HepG2 (cell line): ENCODE measurements around the gene RBM23. TPM values are rescaled to one million over a fixed set of nuclear protein-coding genes. Genes with fewer than 3 reads are reported as not detected.

Experiments used
- BORCS8-MEF2B ChIP-seq: sonication (generic); formaldehyde crosslinking; IDR thresholded peaks from 2 replicates; pipeline ENCODE4 v1.8.0; 2022; ENCODE audit warnings: mild to moderate bottlenecking, missing genetic modification reagents
- MBNL3 ChIP-seq: fragments of 250-450 bp; sonication (Bioruptor Pico); conservative IDR thresholded peaks from 2 replicates; pipeline ENCODE4 v1.8.0; 2022; ENCODE audit warnings: mild to moderate bottlenecking, inconsistent platforms
- POLR2G ChIP-seq: fragments of 200-400 bp; formaldehyde crosslinking; IDR thresholded peaks from 2 replicates; pipeline ENCODE4 v1.6.1; 2018; ENCODE audit warnings: mild to moderate bottlenecking, low read depth, low read length, moderate library complexity
- RAD51 ChIP-seq: fragments of 450-650 bp; IDR thresholded peaks from 2 replicates; pipeline ENCODE4 v1.6.1; 2016; ENCODE audit warnings: borderline replicate concordance
- RBFOX2 ChIP-seq: fragments of 200-400 bp; formaldehyde crosslinking; IDR thresholded peaks from 2 replicates; pipeline ENCODE4 v1.6.1; 2017; ENCODE audit warnings: low read depth, mild to moderate bottlenecking, low read length
- SOX13 ChIP-seq, 3 experiments: fragments of 450-650 bp in 1 of 3; sonication (generic) in 1 of 3; formaldehyde crosslinking in 1 of 3; IDR thresholded peaks in 2 of 3; conservative IDR thresholded peaks in 1 of 3; 2 replicates each; pipeline versions ENCODE4 v1.5.0 to v1.6.1; 2016 to 2020; ENCODE audit warnings: antibody characterized with exemption in 1 of 3, mild to moderate bottlenecking in 1 of 3, missing compliant biosample characterization in 1 of 3, missing genetic modification reagents in 1 of 3, moderate library complexity in 1 of 3
- U2AF1 ChIP-seq: fragments of 200-400 bp; formaldehyde crosslinking; optimal IDR thresholded peaks from 2 replicates; pipeline ENCODE3; 2017; ENCODE audit warnings: mild to moderate bottlenecking, low read depth, low read length
- ZC3H13 ChIP-seq: sonication (generic); formaldehyde crosslinking; IDR thresholded peaks from 2 replicates; pipeline ENCODE4 v1.8.1; 2023; ENCODE audit warnings: mild to moderate bottlenecking, missing genetic modification reagents, moderate library complexity
- ZNF124 ChIP-seq: sonication (generic); formaldehyde crosslinking; IDR thresholded peaks from 2 replicates; pipeline ENCODE4 v1.4.0; 2020; ENCODE audit warnings: missing genetic modification reagents
- ZNF274 ChIP-seq: sonication (generic); formaldehyde crosslinking; IDR thresholded peaks from 2 replicates; pipeline ENCODE4 v1.5.1; 2020; ENCODE audit warnings: mild to moderate bottlenecking, missing genetic modification reagents
- ZNF572 ChIP-seq: sonication (generic); formaldehyde crosslinking; IDR thresholded peaks from 2 replicates; pipeline ENCODE4 v1.5.1; 2020; ENCODE audit warnings: mild to moderate bottlenecking, missing genetic modification reagents
- ZNF768 ChIP-seq: sonication (generic); formaldehyde crosslinking; IDR thresholded peaks from 2 replicates; pipeline ENCODE4 v1.4.0; 2020; ENCODE audit warnings: missing genetic modification reagents
- polyA plus RNA-seq, 8 experiments: library from polyadenylated mRNA; depleted of rRNA in 3 of 8; stranded (reverse) in 7 of 8; unstranded in 1 of 8; fragments of >200 nt; fragmentation: Illumina TruSeq in 4 of 8; extraction: Trizol in 4 of 8; gene quantifications; 2 replicates each; pipeline versions ENCODE4 v1.2.1 to v1.2.3, GENCODE V29; 2011 to 2016; ENCODE audit warnings: low read depth in 4 of 8, missing spikeins in 1 of 8, mixed read lengths in 1 of 8; ENCODE audit not compliant: insufficient read depth in 1 of 8
- total RNA-seq, 5 experiments: library from RNA; depleted of rRNA; stranded (reverse); fragments of >200 nt; fragmentation: Illumina TruSeq; extraction: Trizol; gene quantifications; 2 replicates each; pipeline ENCODE4 v1.2.3, GENCODE V29; 2016; ENCODE audit warnings: low read depth in 1 of 5
- TF ChIP-seq, protein P1 (sequence below): sonication (generic); formaldehyde crosslinking; conservative IDR thresholded peaks from 2 replicates; pipeline ENCODE4 v1.4.0; 2020; ENCODE audit warnings: mild to moderate bottlenecking, missing genetic modification reagents, moderate library complexity
- TF ChIP-seq, protein P2 (sequence below): sonication (generic); formaldehyde crosslinking; conservative IDR thresholded peaks from 2 replicates; pipeline ENCODE4 v1.5.0; 2020; ENCODE audit warnings: missing genetic modification reagents
- TF ChIP-seq, protein P3 (sequence below): sonication (generic); formaldehyde crosslinking; IDR thresholded peaks from 2 replicates; pipeline ENCODE4 v1.5.0; 2020; ENCODE audit warnings: mild to moderate bottlenecking, missing genetic modification reagents, borderline replicate concordance
- TF ChIP-seq, protein P4 (sequence below): sonication (generic); formaldehyde crosslinking; IDR thresholded peaks from 2 replicates; pipeline ENCODE4 v1.4.0; 2020; ENCODE audit warnings: mild to moderate bottlenecking, missing genetic modification reagents
- TF ChIP-seq, protein P5 (sequence below): sonication (generic); formaldehyde crosslinking; IDR thresholded peaks from 2 replicates; pipeline ENCODE4 v1.9.0; 2022; ENCODE audit warnings: low read depth, missing genetic modification reagents

The RBM23 gene
- total and polyA plus RNA-seq, 2 of the 13 experiments (the other 11 are each of a cell fraction or from before 2014, with no cell fraction given), result 1.5 to 2.1 TPM

DNA sequence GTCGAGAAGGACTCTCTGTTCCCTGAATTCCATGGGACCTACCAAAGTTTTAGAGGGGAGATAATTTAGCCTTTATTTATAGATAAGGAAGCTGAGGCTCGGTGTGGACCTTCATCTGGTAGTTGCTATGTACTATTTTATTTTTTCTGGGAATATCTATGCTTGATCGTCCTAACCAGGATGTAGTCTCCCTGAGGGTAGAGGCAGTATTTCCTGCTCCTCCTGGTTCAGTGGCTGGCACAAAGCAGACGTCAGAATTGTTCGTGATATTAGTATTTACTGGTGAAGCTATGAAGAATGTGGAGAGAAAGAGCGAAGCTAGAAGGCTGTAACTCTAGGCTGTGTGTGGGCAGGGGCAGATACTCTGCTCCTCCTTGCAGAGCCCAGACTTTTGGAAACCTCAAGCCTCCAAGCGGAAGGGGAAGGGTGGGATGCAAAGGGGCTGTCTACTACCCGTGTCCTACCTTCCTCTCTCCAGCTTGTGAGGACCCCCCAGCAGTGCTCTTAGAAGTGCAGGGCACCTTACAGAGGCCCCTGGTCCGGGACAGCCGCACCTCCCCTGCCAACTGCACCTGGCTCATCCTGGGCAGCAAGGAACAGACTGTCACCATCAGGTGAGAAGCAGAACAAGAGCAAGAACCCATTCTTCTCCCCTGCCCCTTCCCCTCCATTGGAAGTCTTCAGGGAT is 46.0 kb downstream of the RBM23 start (continued):
- TF ChIP-seq, protein P1, sequence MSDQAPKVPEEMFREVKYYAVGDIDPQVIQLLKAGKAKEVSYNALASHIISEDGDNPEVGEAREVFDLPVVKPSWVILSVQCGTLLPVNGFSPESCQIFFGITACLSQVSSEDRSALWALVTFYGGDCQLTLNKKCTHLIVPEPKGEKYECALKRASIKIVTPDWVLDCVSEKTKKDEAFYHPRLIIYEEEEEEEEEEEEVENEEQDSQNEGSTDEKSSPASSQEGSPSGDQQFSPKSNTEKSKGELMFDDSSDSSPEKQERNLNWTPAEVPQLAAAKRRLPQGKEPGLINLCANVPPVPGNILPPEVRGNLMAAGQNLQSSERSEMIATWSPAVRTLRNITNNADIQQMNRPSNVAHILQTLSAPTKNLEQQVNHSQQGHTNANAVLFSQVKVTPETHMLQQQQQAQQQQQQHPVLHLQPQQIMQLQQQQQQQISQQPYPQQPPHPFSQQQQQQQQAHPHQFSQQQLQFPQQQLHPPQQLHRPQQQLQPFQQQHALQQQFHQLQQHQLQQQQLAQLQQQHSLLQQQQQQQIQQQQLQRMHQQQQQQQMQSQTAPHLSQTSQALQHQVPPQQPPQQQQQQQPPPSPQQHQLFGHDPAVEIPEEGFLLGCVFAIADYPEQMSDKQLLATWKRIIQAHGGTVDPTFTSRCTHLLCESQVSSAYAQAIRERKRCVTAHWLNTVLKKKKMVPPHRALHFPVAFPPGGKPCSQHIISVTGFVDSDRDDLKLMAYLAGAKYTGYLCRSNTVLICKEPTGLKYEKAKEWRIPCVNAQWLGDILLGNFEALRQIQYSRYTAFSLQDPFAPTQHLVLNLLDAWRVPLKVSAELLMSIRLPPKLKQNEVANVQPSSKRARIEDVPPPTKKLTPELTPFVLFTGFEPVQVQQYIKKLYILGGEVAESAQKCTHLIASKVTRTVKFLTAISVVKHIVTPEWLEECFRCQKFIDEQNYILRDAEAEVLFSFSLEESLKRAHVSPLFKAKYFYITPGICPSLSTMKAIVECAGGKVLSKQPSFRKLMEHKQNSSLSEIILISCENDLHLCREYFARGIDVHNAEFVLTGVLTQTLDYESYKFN (CRISPR knock-in tag), result 0 out of 2 replicates have a peak, but pooled peaks have one; percentile 2
- TF ChIP-seq SOX13 (IDR thresholded peaks at IDR 0.05) (peak; percentile 54; the same call in 1 of the 2 replicates), SOX13 (CRISPR knock-in tag; conservative IDR thresholded peaks at IDR 0.05 in 1 of 2, IDR thresholded peaks at IDR 0.05 in 1 of 2) (no peak), POLR2G (no peak; the same call in 1 of the 2 replicates), RBFOX2 (no peak), ZNF572 (peak; percentile 43; the same call in 1 of the 2 replicates), ZNF274 (CRISPR knock-in tag) (0 out of 2 replicates have a peak, but pooled peaks have one; percentile 20), RAD51 (no peak), MBNL3 (CRISPR knock-in tag) (peak; percentile 45; the same call in 1 of the 2 replicates), BORCS8-MEF2B (peak; percentile 18; the same call in 1 of the 2 replicates), ZC3H13 (CRISPR knock-in tag) (0 out of 2 replicates have a peak, but pooled peaks have one; percentile 60), ZNF768 (CRISPR knock-in tag) (peak; percentile 38; the same call in 1 of the 2 replicates), U2AF1 (peak; percentile 26), ZNF124 (peak; percentile 11; the same call in 1 of the 2 replicates)
- TF ChIP-seq, protein P2, sequence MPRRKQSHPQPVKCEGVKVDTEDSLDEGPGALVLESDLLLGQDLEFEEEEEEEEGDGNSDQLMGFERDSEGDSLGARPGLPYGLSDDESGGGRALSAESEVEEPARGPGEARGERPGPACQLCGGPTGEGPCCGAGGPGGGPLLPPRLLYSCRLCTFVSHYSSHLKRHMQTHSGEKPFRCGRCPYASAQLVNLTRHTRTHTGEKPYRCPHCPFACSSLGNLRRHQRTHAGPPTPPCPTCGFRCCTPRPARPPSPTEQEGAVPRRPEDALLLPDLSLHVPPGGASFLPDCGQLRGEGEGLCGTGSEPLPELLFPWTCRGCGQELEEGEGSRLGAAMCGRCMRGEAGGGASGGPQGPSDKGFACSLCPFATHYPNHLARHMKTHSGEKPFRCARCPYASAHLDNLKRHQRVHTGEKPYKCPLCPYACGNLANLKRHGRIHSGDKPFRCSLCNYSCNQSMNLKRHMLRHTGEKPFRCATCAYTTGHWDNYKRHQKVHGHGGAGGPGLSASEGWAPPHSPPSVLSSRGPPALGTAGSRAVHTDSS (CRISPR knock-in tag), result no peak
- TF ChIP-seq, protein P3, sequence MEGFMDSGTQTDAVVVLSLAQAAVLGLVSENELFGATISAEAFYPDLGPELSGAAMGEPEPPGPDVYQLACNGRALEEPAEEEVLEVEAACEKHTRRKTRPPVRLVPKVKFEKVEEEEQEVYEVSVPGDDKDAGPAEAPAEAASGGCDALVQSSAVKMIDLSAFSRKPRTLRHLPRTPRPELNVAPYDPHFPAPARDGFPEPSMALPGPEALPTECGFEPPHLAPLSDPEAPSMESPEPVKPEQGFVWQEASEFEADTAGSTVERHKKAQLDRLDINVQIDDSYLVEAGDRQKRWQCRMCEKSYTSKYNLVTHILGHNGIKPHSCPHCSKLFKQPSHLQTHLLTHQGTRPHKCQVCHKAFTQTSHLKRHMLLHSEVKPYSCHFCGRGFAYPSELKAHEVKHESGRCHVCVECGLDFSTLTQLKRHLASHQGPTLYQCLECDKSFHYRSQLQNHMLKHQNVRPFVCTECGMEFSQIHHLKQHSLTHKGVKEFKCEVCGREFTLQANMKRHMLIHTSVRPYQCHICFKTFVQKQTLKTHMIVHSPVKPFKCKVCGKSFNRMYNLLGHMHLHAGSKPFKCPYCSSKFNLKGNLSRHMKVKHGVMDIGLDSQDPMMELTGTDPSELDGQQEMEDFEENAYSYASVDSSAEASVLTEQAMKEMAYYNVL, result 0 out of 2 replicates have a peak, but pooled peaks have one; percentile 4
- TF ChIP-seq, protein P4, sequence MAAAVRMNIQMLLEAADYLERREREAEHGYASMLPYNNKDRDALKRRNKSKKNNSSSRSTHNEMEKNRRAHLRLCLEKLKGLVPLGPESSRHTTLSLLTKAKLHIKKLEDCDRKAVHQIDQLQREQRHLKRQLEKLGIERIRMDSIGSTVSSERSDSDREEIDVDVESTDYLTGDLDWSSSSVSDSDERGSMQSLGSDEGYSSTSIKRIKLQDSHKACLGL (CRISPR knock-in tag), result peak; percentile 18; the same call in 1 of the 2 replicates
- TF ChIP-seq, protein P5, sequence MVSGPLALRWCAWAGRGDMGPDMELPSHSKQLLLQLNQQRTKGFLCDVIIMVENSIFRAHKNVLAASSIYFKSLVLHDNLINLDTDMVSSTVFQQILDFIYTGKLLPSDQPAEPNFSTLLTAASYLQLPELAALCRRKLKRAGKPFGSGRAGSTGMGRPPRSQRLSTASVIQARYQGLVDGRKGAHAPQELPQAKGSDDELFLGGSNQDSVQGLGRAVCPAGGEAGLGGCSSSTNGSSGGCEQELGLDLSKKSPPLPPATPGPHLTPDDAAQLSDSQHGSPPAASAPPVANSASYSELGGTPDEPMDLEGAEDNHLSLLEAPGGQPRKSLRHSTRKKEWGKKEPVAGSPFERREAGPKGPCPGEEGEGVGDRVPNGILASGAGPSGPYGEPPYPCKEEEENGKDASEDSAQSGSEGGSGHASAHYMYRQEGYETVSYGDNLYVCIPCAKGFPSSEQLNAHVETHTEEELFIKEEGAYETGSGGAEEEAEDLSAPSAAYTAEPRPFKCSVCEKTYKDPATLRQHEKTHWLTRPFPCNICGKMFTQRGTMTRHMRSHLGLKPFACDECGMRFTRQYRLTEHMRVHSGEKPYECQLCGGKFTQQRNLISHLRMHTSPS (CRISPR knock-in tag), result 0 out of 2 replicates have a peak, but pooled peaks have one; percentile 19
